H9 (cell line): ENCODE measurements around the gene CASD1. TPM values are rescaled to one million over a fixed set of nuclear protein-coding genes. Genes with fewer than 3 reads are reported as not detected.

Experiments
- DNase-seq: peaks from one replicate; pipeline ENCODE4 v3.0.0-alpha.2; 2017
- H2AFZ ChIP-seq: one replicate; pipeline ENCODE4 v1.6.1; 2013; ENCODE audit warnings: mild to moderate bottlenecking, low read length, control low read depth, moderate library complexity
- H2AK5ac ChIP-seq: 2 replicates; pipeline ENCODE4 v1.6.1; 2013; ENCODE audit warnings: low read length, control low read depth, mixed read lengths; ENCODE audit not compliant: insufficient read length
- H2BK120ac ChIP-seq: one replicate; pipeline ENCODE4 v1.6.1; 2013; ENCODE audit warnings: low read depth, mild to moderate bottlenecking, low read length, control low read depth, inconsistent platforms; ENCODE audit not compliant: poor library complexity, severe bottlenecking
- H2BK12ac ChIP-seq: 2 replicates; pipeline ENCODE4 v1.6.1; 2013; ENCODE audit warnings: low read length, control low read depth, mixed read lengths, low read depth; ENCODE audit not compliant: insufficient read length
- H2BK15ac ChIP-seq: 2 replicates; pipeline ENCODE4 v1.6.1; 2013; ENCODE audit warnings: low read depth, low read length, control low read depth
- H2BK20ac ChIP-seq: one replicate; pipeline ENCODE4 v1.6.1; 2013; ENCODE audit warnings: low read depth, mild to moderate bottlenecking, low read length, control low read depth, inconsistent platforms; ENCODE audit not compliant: poor library complexity, severe bottlenecking
- H2BK5ac ChIP-seq: 2 replicates; pipeline ENCODE4 v1.6.1; 2013; ENCODE audit warnings: low read length, control low read depth, mixed read lengths; ENCODE audit not compliant: insufficient read length
- H3K14ac ChIP-seq: 2 replicates; pipeline ENCODE4 v1.6.1; 2013; ENCODE audit warnings: low read length, control low read depth; ENCODE audit not compliant: insufficient read depth
- H3K18ac ChIP-seq: 2 replicates; pipeline ENCODE4 v1.6.1; 2013; ENCODE audit warnings: low read depth, mild to moderate bottlenecking, mixed read lengths, low read length, control low read depth; ENCODE audit not compliant: insufficient read length
- H3K23ac ChIP-seq: 2 replicates; pipeline ENCODE4 v1.6.1; 2013; ENCODE audit warnings: low read length, control low read depth, mixed read lengths, low read depth; ENCODE audit not compliant: insufficient read length
- H3K23me2 ChIP-seq: 2 replicates; pipeline ENCODE4 v1.6.1; 2013; ENCODE audit warnings: low read depth, mild to moderate bottlenecking, mixed read lengths, low read length, control low read depth; ENCODE audit not compliant: insufficient read length, poor library complexity, severe bottlenecking
- H3K27ac ChIP-seq: 2 replicates; pipeline ENCODE4 v1.5.1; 2013; ENCODE audit warnings: low read length, control low read depth, mixed read lengths, low read depth; ENCODE audit not compliant: insufficient read length
- H3K27me3 ChIP-seq: 2 replicates; pipeline ENCODE4 v1.6.1; 2013; ENCODE audit warnings: low read length, control low read depth, inconsistent platforms; ENCODE audit not compliant: insufficient read depth
- H3K4ac ChIP-seq: 2 replicates; pipeline ENCODE4 v1.6.1; 2013; ENCODE audit warnings: low read depth, mild to moderate bottlenecking, control low read depth, inconsistent platforms, low read length, moderate library complexity
- H3K4me1 ChIP-seq: 2 replicates; pipeline ENCODE4 v1.6.1; 2013; ENCODE audit warnings: low read length, control low read depth, inconsistent platforms; ENCODE audit not compliant: insufficient read depth
- H3K4me2 ChIP-seq: 2 replicates; pipeline ENCODE4 v1.6.1; 2013; ENCODE audit warnings: low read length, control low read depth, mixed read lengths; ENCODE audit not compliant: insufficient read length, insufficient read depth
- H3K56ac ChIP-seq: 2 replicates; pipeline ENCODE4 v1.6.1; 2013; ENCODE audit warnings: low read depth, mild to moderate bottlenecking, mixed read lengths, low read length, control low read depth; ENCODE audit not compliant: insufficient read length
- H3K79me1 ChIP-seq: 2 replicates; pipeline ENCODE4 v1.6.1; 2013; ENCODE audit warnings: low read depth, mild to moderate bottlenecking, moderate library complexity, low read length, control low read depth, inconsistent platforms; ENCODE audit not compliant: insufficient read depth, poor library complexity, severe bottlenecking
- H3K79me2 ChIP-seq: 2 replicates; pipeline ENCODE4 v1.6.1; 2013; ENCODE audit warnings: low read length, control low read depth, inconsistent platforms; ENCODE audit not compliant: insufficient read depth
- H3K9ac ChIP-seq: 2 replicates; pipeline ENCODE4 v1.6.1; 2013; ENCODE audit warnings: low read length, control low read depth, mixed read lengths; ENCODE audit not compliant: insufficient read length; ENCODE audit errors: extremely low read depth
- H3K9me3 ChIP-seq: one replicate; pipeline ENCODE4 v1.6.1; 2013; ENCODE audit warnings: low read depth, low read length, inconsistent platforms; ENCODE audit not compliant: control insufficient read depth
- H3T11ph ChIP-seq: one replicate; pipeline ENCODE4 v1.6.1; 2013; ENCODE audit warnings: mild to moderate bottlenecking, low read length, control low read depth, inconsistent platforms
- H4K20me1 ChIP-seq: one replicate; pipeline ENCODE4 v1.6.1; 2013; ENCODE audit not compliant: control insufficient read depth, insufficient read length, insufficient read depth
- H4K5ac ChIP-seq: 2 replicates; pipeline ENCODE4 v1.6.1; 2013; ENCODE audit warnings: low read depth, mild to moderate bottlenecking, mixed read lengths, low read length, control low read depth; ENCODE audit not compliant: insufficient read length
- H4K8ac ChIP-seq: replicated peaks from 2 replicates; pipeline ENCODE4 v1.6.1; 2013; ENCODE audit warnings: low read length, control low read depth, mixed read lengths, low read depth; ENCODE audit not compliant: insufficient read length
- H4K91ac ChIP-seq: 2 replicates; pipeline ENCODE4 v1.6.1; 2013; ENCODE audit warnings: low read depth, mild to moderate bottlenecking, moderate library complexity, mixed read lengths, low read length, control low read depth; ENCODE audit not compliant: insufficient read length
- H3K27ac Mint-ChIP-seq, 3 experiments: 2 replicates in 2 of 3; 3 replicates in 1 of 3; pipeline ENCODE4 v1.8.0; 2020 to 2021; ENCODE audit warnings: mixed read lengths in 3 of 3, mild to moderate bottlenecking in 1 of 3, moderate library complexity in 1 of 3
- H3K27me3 Mint-ChIP-seq: 2 replicates; pipeline ENCODE4 v1.8.0; 2021; ENCODE audit warnings: low read depth, mild to moderate bottlenecking, moderate library complexity, mixed read lengths
- H3K36me3 Mint-ChIP-seq, 3 experiments: 2 replicates in 2 of 3; 3 replicates in 1 of 3; pipeline ENCODE4 v1.8.0; 2020 to 2021; ENCODE audit warnings: low read depth in 3 of 3, mixed read lengths in 3 of 3; ENCODE audit not compliant: insufficient read depth in 1 of 3
- H3K4me1 Mint-ChIP-seq, 2 experiments: 2 replicates each; pipeline ENCODE4 v1.8.0; 2020; ENCODE audit warnings: mixed read lengths in 2 of 2
- H3K4me3 Mint-ChIP-seq, 2 experiments: 2 replicates in 1 of 2; 3 replicates in 1 of 2; pipeline ENCODE4 v1.8.0; 2020 to 2021; ENCODE audit warnings: mild to moderate bottlenecking in 2 of 2, mixed read lengths in 2 of 2, moderate library complexity in 1 of 2
- H3K9me3 Mint-ChIP-seq, 2 experiments: 2 replicates in 1 of 2; 3 replicates in 1 of 2; pipeline ENCODE4 v1.8.0; 2020; ENCODE audit warnings: mild to moderate bottlenecking in 2 of 2, mixed read lengths in 2 of 2, moderate library complexity in 1 of 2
- CTCF ChIP-seq: fragments of 200-600 bp; sonication (generic); conservative IDR thresholded peaks from 3 replicates; pipeline ENCODE4 v1.8.0; 2021; ENCODE audit warnings: antibody characterized with exemption, mild to moderate bottlenecking
- WGBS: extraction: QIAGEN DNeasy Blood & Tissue Kit; methylation state at CpG from one replicate; pipeline ENCODE4 v1.1.7; 2013; ENCODE audit warnings: missing lambda C conversion rate, low lambda C conversion rate, mixed read lengths; ENCODE audit not compliant: insufficient read length; ENCODE audit errors: extremely low coverage; 5-methylcytosine and 5-hydroxymethylcytosine counted together
- total RNA-seq: library from RNA; stranded (reverse); gene quantifications from 2 replicates; pipeline ENCODE4 v1.2.1, GENCODE V29; 2021

Gene CASD1
- total RNA-seq, 1 experiment from 2014 or later: 21.6 TPM

- Histone ChIP-seq H3K27ac (no peak overlapping the region), H2BK120ac (no peak overlapping the region), H2AFZ (no peak overlapping the region), H2BK5ac (no peak overlapping the region), H4K8ac (no peak overlapping the region), H2BK12ac (no peak overlapping the region), H3K18ac (no peak overlapping the region), H3K23ac (no peak overlapping the region), H3K23me2 (no peaks in the 10 kb centered on the region), H2BK15ac (no peak overlapping the region), H3K79me2 (no peaks in the 10 kb centered on the region), H4K91ac (no peak overlapping the region), H3K4me2 (no peak overlapping the region), H3K9ac (no peak overlapping the region), H3K4ac (no peak overlapping the region), H3K56ac (no peak overlapping the region), H3T11ph (no peak overlapping the region), H4K20me1 (no peaks in the 10 kb centered on the region), H3K27me3 (no peaks in the 10 kb centered on the region), H2BK20ac (no peak overlapping the region), H3K9me3 (no peaks in the 10 kb centered on the region), H2AK5ac (no peak overlapping the region), H4K5ac (no peak overlapping the region), H3K4me1 (no peaks in the 10 kb centered on the region), H3K14ac (no peak overlapping the region), H3K79me1 (no peaks in the 10 kb centered on the region)
- no peak for DNase-seq
- Mint-ChIP-seq H3K27ac (no peak overlapping the region), H3K9me3 (peaks cover 7 to 19% of the 10 kb centered on the region in 2 experiments), H3K4me3 (no peak overlapping the region), H3K36me3 (peaks cover 8 to 23% (median 9%) of the 10 kb centered on the region in 3 experiments), H3K27me3 (no peaks in the 10 kb centered on the region), H3K4me1 (peaks cover 15 to 16% of the 10 kb centered on the region in 2 experiments)
- WGBS: no CpG with 5 or more reads among the region's 1 CpG
- no peak for TF ChIP-seq CTCF
Measured at GRCh38 chr7:94580601-94581000, 71.0 kb downstream of the CASD1 start.
